SK-N-SH (cell line): ENCODE results near the gene PHACTR2.

Experiments used
- CTCF ChIP-seq: fragments of 200-600 bp; sonication (generic); IDR thresholded peaks from 2 replicates; pipeline ENCODE4 v1.6.1; 2017; ENCODE audit warnings: antibody characterized with exemption, mild to moderate bottlenecking, moderate library complexity
- FOXJ3 ChIP-seq: sonication (generic); formaldehyde crosslinking; IDR thresholded peaks from 2 replicates; pipeline ENCODE4 v1.5.1; 2020; ENCODE audit warnings: mild to moderate bottlenecking, missing genetic modification reagents
- GABPA ChIP-seq: IDR thresholded peaks from 2 replicates; pipeline ENCODE4 v1.4.0; 2012; ENCODE audit warnings: low read depth, mild to moderate bottlenecking
- MXI1 ChIP-seq: IDR thresholded peaks from 2 replicates; pipeline ENCODE4 v1.6.1; 2012; ENCODE audit warnings: mild to moderate bottlenecking, low read depth, low read length, improper control_type of control experiment
- RAD21 ChIP-seq: IDR thresholded peaks from 2 replicates; pipeline ENCODE4 v1.6.1; 2012; ENCODE audit warnings: mild to moderate bottlenecking, low read length
- REST ChIP-seq: IDR thresholded peaks from 2 replicates; pipeline ENCODE4 v1.6.1; 2012; ENCODE audit warnings: mild to moderate bottlenecking, low read depth, low read length, moderate library complexity
- RFX5 ChIP-seq: IDR thresholded peaks from 2 replicates; pipeline ENCODE4 v1.6.1; 2012; ENCODE audit warnings: mild to moderate bottlenecking, improper control_type of control experiment, low read length

- TF ChIP-seq CTCF (no peak), GABPA (no peak), RAD21 (no peak), REST (no peak), MXI1 (no peak), FOXJ3 (CRISPR knock-in tag) (no peak), RFX5 (no peak)
Observed at GRCh38 chr6:143844006-143844405, 166.2 kb downstream of the PHACTR2 start.
